Upper lobe of right lung (tissue), 1 donor: ENCODE data around the gene STPG1. TPM values are rescaled to one million over a fixed set of nuclear protein-coding genes. Genes with fewer than 3 reads are reported as not detected.

Source experiments
- ATAC-seq: fragments of 200-7000 bp; cut with Tn5 transposase; one replicate; pipeline ENCODE4 v1.9.1; 2020; ENCODE audit warnings: mild to moderate bottlenecking, moderate library complexity
- DNase-seq: peaks from one replicate; pipeline ENCODE4 v3.0.0-alpha.2; 2020
- H3K27ac ChIP-seq: fragments of 200-600 bp; one replicate; pipeline ENCODE4 v1.8.0; 2022
- H3K27me3 ChIP-seq: fragments of 200-600 bp; one replicate; pipeline ENCODE4 v1.8.0; 2022; ENCODE audit warnings: mild to moderate bottlenecking
- H3K36me3 ChIP-seq: fragments of 200-600 bp; one replicate; pipeline ENCODE4 v1.8.0; 2022
- H3K4me1 ChIP-seq: fragments of 200-600 bp; one replicate; pipeline ENCODE4 v1.8.0; 2022
- H3K4me3 ChIP-seq: fragments of 200-600 bp; one replicate; pipeline ENCODE4 v1.8.0; 2022; ENCODE audit warnings: mild to moderate bottlenecking
- H3K9me3 ChIP-seq: fragments of 200-600 bp; one replicate; pipeline ENCODE4 v1.8.0; 2022
- intact Hi-C: fragments of 100-400 bp; cut with DNase I; formaldehyde crosslinking; loops from one replicate; pipeline ENCODE4 v1.11.0; 2022
- total RNA-seq: library from RNA; stranded (reverse); fragmentation: NEBNext Ultra II Directional; extraction: Animal tissue kit (Norgen Biotek cat#: 25700); gene quantifications from one replicate; pipeline ENCODE4 v1.2.1, GENCODE V29; 2021
- TF ChIP-seq, protein P1 (sequence below): fragments of 200-600 bp; IDR thresholded peaks from one replicate; pipeline ENCODE4 v1.8.0; 2022; ENCODE audit warnings: antibody characterized with exemption
- donor health status: DM: no; HTN: yes; CAD: no; lungs with severe emphysema.

STPG1 gene
- total RNA-seq, 1 donor from 2014 or later, result 8.6 TPM

DNA sequence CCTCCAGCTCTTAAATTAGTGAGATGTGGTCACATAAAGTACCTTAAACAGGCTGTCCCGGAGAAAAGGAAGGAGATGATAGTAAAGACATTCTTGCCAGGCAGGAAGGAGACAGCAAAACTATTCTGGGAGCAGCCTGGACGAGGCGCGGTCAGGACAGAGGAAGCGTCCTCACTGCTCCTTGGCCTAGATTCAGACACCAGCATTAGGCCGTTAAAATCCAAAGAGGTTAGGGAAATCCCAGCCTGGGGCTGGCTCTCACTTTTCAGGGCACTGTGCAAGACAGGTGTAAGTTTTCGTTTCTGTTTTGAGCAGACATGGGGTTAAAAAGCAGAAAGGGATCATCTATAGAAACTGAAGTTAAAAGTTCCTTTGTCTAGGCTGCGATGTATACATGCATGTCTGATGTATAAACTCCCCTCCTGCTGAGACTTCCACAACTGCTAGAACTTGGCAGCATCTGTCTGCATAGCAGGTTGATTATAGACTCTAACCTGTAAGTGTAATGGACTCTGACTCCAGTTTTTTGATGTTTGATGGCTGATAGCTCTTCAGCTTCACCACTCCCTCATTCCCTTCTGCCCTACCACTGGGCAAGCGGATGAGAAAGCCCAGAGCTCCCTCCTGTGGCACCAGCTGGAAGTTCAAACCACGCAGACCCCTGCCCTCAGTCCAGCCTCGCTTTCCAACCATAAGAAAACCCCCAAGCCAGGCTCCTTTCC is 21.5 kb downstream of the STPG1 start:
- intact Hi-C loops, result loop anchor here (2.0 kb wide), 1 partner anchor 191 kb away; no protein-coding TSS in a partner anchor
- ATAC-seq, result peak; percentile 91
- Histone ChIP-seq H3K4me1 (peaks cover 14% of the 10 kb centered on the region), H3K27ac (peak overlapping the region; percentile 79), H3K27me3 (no peaks in the 10 kb centered on the region), H3K9me3 (no peaks in the 10 kb centered on the region), H3K36me3 (no peaks in the 10 kb centered on the region), H3K4me3 (peak overlapping the region; percentile 24)
- TF ChIP-seq, protein P1, sequence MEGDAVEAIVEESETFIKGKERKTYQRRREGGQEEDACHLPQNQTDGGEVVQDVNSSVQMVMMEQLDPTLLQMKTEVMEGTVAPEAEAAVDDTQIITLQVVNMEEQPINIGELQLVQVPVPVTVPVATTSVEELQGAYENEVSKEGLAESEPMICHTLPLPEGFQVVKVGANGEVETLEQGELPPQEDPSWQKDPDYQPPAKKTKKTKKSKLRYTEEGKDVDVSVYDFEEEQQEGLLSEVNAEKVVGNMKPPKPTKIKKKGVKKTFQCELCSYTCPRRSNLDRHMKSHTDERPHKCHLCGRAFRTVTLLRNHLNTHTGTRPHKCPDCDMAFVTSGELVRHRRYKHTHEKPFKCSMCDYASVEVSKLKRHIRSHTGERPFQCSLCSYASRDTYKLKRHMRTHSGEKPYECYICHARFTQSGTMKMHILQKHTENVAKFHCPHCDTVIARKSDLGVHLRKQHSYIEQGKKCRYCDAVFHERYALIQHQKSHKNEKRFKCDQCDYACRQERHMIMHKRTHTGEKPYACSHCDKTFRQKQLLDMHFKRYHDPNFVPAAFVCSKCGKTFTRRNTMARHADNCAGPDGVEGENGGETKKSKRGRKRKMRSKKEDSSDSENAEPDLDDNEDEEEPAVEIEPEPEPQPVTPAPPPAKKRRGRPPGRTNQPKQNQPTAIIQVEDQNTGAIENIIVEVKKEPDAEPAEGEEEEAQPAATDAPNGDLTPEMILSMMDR, result peak; percentile 76
- DNase-seq, result peak; percentile 76

DNA sequence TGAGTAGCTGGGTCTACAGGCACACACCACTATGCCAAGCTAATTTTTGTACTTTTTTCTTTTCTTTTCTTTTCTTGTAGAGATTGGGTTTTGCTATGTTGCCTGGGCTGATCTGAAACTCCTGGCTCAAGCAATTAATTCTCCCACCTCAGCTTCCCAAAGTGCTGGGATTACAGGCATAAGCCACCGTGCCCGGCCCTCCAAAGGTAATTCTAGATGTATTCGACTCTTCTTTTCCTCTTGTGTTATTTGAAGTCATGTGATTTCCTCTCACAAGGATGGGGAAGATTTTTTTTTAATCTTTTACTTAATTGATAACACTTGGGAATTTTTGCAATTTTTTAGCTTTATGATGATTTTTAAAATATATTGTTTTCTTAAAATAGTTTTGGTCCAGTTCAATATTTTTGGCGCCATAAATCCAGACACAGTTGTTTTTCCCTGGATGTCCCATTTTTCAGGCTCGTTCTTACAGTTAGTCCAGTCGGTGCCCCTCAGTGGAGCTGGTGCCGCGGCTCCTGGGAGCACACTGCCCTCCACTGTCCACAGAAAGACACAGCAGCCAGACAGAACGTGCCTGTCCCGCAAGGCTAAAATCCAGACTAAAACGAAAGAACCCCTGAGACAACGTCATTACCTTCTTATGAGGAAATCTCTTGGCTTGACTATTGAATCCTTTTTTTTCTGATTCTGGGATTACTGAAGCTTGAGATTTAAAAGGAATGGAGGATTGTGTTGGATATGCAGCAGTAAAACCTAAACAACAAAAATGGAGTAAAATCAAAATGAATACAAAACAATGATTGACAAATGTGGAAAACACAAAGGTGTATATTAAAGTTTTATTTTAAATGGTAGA is 22.4 kb downstream of the STPG1 start:
- Histone ChIP-seq H3K4me1 (peaks cover 14% of the 10 kb centered on the region), H3K36me3 (no peaks in the 10 kb centered on the region), H3K27me3 (no peaks in the 10 kb centered on the region), H3K4me3 (peak overlapping the region; percentile 24), H3K9me3 (no peaks in the 10 kb centered on the region), H3K27ac (peak overlapping the region; percentile 79)
- intact Hi-C loops, result no loop called here
- peak; percentile 96 for ATAC-seq
- TF ChIP-seq, protein P1, result peak; percentile 98
- peak; percentile 85 for DNase-seq

DNA sequence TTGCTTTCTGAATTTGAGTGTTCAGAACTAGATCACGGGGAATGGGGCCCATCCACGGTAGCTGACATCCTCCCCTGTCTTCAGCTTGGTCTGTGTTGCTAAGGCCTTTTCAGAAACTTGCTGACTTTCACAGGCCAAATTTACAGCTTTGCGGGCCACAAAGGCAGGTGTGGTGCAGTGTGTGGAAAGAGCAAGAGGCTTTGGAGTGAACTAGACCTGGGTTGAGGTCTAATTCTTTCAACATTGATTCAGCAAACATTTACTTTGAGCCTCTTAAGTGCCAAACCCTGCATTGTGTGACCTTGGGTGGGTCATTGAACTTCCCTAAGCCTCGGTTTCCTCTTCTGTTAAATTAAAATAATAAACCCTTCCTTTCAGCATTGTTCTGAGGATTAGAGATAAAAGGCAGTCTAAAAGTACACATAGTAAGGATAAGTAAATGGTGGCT is 24.3 kb downstream of the STPG1 start:
- intact Hi-C loops, result no loop called here
- H3K27ac ChIP-seq, result no peak overlapping the region
- H3K4me1 ChIP-seq, result peaks cover 23% of the 10 kb centered on the region
- no peak for DNase-seq
- H3K27me3 ChIP-seq, result no peaks in the 10 kb centered on the region
- no peak for ATAC-seq
- no peaks in the 10 kb centered on the region for H3K36me3 ChIP-seq
- H3K9me3 ChIP-seq, result no peaks in the 10 kb centered on the region
- no peak overlapping the region for H3K4me3 ChIP-seq
- TF ChIP-seq, protein P1, result no peak

DNA sequence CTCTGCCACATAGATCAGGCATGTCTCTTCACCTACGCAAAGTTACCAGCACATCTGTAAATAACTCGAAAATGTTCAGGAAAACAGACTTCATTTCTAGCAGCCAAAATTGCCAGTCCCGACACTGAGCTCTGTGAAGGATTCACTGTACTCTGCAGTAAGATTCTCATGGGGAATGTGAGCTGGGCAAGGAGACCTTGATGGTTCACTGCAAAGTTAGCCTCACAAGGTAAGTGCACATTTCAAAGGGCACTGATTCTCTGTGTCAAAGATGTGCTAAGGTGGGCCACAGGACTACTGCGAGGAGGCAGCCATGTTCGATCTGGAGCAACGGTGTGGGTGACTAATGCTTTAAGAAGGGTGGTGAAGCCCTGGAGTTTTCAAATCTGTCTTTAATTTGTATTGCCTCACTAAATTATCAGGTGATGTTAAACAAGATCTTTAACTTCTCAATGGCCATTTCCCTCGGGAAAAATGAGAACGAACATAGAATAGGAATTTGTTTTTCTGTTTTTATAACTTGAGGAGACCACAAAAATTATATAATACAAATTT is 25.2 kb downstream of the STPG1 start:
- H3K27ac ChIP-seq, result no peak overlapping the region
- DNase-seq, result no peak
- no peaks in the 10 kb centered on the region for H3K27me3 ChIP-seq
- intact Hi-C loops, result no loop called here
- ATAC-seq, result no peak
- no peaks in the 10 kb centered on the region for H3K36me3 ChIP-seq
- H3K4me3 ChIP-seq, result no peak overlapping the region
- TF ChIP-seq, protein P1, result no peak
- peaks cover 28% of the 10 kb centered on the region for H3K4me1 ChIP-seq
- no peaks in the 10 kb centered on the region for H3K9me3 ChIP-seq

DNA sequence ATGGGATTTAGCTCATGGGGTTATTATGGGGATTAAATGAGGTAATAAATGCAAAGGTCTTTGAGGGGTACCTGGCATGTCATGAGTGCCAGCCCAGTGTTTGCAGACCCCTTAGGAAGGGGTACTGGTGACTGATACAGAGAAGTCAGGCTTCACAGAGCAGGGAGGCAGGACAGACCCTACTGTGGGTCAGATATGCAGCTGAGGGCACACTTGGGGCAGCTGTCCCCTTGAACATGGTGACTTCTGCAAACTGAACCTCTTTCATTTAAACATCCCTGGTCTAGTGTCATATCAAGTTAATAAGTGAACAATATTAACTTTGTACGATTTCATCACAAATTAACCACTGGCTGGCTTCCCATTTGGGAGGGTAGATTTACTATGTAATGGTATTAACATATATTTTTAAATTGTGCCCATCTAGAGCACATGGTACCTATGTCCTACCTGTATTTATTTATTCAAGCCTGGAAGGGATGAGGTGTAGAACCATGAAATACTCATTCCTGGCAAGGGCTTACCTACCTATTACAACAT is 25.9 kb downstream of the STPG1 start:
- Histone ChIP-seq H3K27ac (no peak overlapping the region), H3K4me3 (no peak overlapping the region), H3K9me3 (no peaks in the 10 kb centered on the region), H3K36me3 (no peaks in the 10 kb centered on the region), H3K4me1 (peaks cover 28% of the 10 kb centered on the region), H3K27me3 (no peaks in the 10 kb centered on the region)
- TF ChIP-seq, protein P1, result no peak
- intact Hi-C loops, result no loop called here
- DNase-seq (no peak), ATAC-seq (no peak)
